PC-3 (cell line): ENCODE data around the gene LINGO1.

Experiments
- CTCF ChIP-seq: fragments of 300-600 bp; sonication (generic); conservative IDR thresholded peaks from 2 replicates; pipeline ENCODE4 v1.5.1; 2017; ENCODE audit warnings: antibody characterized with exemption, low read depth, mild to moderate bottlenecking, low read length
- EZH2phosphoT487 ChIP-seq: fragments of 300-600 bp; sonication (generic); IDR thresholded peaks from 2 replicates; pipeline ENCODE4 v1.6.1; 2018; ENCODE audit warnings: mild to moderate bottlenecking, antibody characterized with exemption, low read length, borderline replicate concordance

- TF ChIP-seq CTCF (no peak), EZH2phosphoT487 (no peak)
These were observed 44.6 kb downstream of the LINGO1 start for GRCh38 chr15:77588126-77588525.
